ENCODE results near the gene CDH23.

Gene CDH23

GRCh38 chr10:71433768-71434744 lies 37.3 kb downstream of the CDH23 start:
- no peak for TF ChIP-seq CTCF (IDR thresholded peaks at IDR 0.05; ENCODE audit: borderline replicate concordance, insufficient read depth, low read depth, low read length)
- no peak overlapping the region for H3K4me3 ChIP-seq (ENCODE audit: low read depth, low read length)

DNA sequence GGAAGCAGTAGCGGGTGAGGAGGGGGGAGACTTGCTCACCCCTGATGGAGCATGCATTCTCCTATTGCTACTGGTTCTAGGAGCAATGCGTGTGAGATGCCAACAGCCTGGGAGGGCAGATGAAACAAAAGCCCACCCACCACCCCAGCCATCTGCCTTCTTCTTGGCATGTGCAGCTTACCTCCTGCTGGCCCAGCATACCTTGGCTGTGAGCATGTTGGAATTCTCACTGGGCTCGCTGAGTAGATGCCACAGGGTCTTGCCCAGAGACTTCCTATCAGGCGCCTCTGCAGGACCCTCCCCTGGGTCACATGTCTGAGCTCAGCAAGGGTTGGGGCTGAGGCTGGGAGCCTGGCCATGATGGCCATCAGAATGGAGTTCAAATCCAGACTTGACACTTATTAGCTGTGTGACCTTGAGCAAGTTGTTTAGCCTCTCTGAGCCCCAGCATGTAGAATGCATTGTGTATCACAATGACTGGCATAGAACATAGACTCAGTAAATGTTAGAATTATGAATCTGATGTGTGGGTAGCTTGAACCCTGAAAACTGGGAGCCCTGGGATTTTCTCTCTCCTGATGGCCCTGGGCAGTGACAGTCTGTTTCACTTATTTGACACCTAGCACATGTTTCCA lies 38.2 kb downstream of the CDH23 start:
- no peak for TF ChIP-seq CTCF (IDR thresholded peaks at IDR 0.05; ENCODE audit: borderline replicate concordance, insufficient read depth, low read depth, low read length)
- H3K4me3 ChIP-seq (ENCODE audit: low read depth, low read length) = no peak overlapping the region

- H3K4me3 ChIP-seq (ENCODE audit: low read depth, low read length) = no peak overlapping the region
- no peak for TF ChIP-seq CTCF (IDR thresholded peaks at IDR 0.05; ENCODE audit: borderline replicate concordance, insufficient read depth, low read depth, low read length)
Measured at GRCh38 chr10:71435571-71436267, 39.0 kb downstream of the CDH23 start.

GRCh38 chr10:71436268-71437125 lies 39.8 kb downstream of the CDH23 start:
- TF ChIP-seq CTCF (IDR thresholded peaks at IDR 0.05; ENCODE audit: borderline replicate concordance, insufficient read depth, low read depth, low read length) = no peak
- no peak overlapping the region for H3K4me3 ChIP-seq (ENCODE audit: low read depth, low read length)

- TF ChIP-seq CTCF (IDR thresholded peaks at IDR 0.05; ENCODE audit: borderline replicate concordance, insufficient read depth, low read depth, low read length) = no peak
- H3K4me3 ChIP-seq (ENCODE audit: low read depth, low read length) = no peak overlapping the region
Measured at GRCh38 chr10:71437537-71438092, 40.9 kb downstream of the CDH23 start.

DNA sequence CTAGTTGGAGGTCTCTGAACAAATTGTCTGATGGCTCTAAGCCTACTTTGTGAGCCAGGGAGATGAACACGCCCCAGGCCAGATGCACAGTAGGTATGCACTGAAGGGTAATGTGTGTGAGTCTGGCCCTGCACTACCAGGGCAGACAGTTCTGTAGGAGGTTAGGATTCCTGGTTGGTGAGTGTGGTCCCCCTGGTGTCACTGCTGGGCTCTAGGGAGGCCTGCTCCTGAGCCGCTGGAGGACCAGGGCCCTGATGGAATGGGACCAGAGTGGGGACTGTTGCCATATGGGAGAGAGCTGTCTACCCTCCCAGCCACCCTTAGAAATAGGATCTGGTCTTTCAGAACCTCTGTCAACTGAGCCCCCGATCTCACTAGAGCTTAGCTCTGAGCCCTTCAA lies 42.0 kb downstream of the CDH23 start:
- H3K4me3 ChIP-seq (ENCODE audit: low read depth, low read length) = no peak overlapping the region
- TF ChIP-seq CTCF (IDR thresholded peaks at IDR 0.05; ENCODE audit: borderline replicate concordance, insufficient read depth, low read depth, low read length) = no peak

Measured in GM12875 (cell line).